ENCODE measurements around the gene MTIF3.

The MTIF3 gene

GRCh38 chr13:27388241-27388640 lies 62.1 kb downstream of the MTIF3 start:
- Histone ChIP-seq H3K27ac (ENCODE audit: extremely low read depth, low read depth, low read length) (no peak overlapping the region), H3K36me3 (ENCODE audit: control insufficient read depth in 2 of 2, insufficient read depth in 1 of 2, low read length in 2 of 2) (no peaks in the 10 kb centered on the region), H3K4me1 (ENCODE audit: control insufficient read depth, insufficient read depth, low read length) (no peaks in the 10 kb centered on the region), H3K9me3 (ENCODE audit: control insufficient read depth, insufficient read depth, low read depth, low read length) (no peaks in the 10 kb centered on the region), H3K4me3 (ENCODE audit: low read depth, low read length) (no peak overlapping the region)
- no peak for TF ChIP-seq ZNF311 (tag by site-specific recombination; IDR thresholded peaks at IDR 0.05; ENCODE audit: borderline replicate concordance)
- TF ChIP-seq ZBTB17 (tag by site-specific recombination; IDR thresholded peaks at IDR 0.05): 0 out of 2 replicates have a peak, but pooled peaks have one; percentile 24
- ChIA-PET POLR2A (no interaction called here), CTCF (interaction anchor here (1.0 kb wide), 1 partner anchor 9 kb away, joined by 4 read pairs; no protein-coding TSS in a partner anchor)
